ENCODE measurements around the gene CILP2. TPM values are rescaled to one million over a fixed set of nuclear protein-coding genes. Genes with fewer than 3 reads are reported as not detected.

Gene CILP2
- total and polyA plus RNA-seq, 2 of the 8 experiments (the other 6 are each of a cell fraction or from before 2014, with no cell fraction given) = 4.4 to 5.8 TPM

DNA sequence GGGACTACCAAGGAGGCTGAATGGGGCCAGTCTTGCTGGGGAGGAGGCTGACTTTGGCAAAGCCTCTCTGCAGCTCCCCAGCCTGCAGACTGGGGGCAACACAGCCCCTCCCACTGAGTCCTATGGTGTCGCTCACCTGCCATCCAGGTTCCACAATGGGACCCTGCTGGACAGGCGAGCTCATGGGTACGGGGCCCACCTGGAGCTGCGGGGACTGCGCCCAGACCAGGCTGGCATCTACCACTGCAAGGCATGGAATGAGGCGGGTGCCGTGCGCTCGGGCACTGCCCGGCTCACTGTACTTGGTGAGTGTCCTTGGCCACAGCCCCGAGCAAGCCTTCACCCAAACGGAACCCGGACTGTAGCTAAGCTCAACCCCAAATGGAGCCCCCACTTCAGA lies 5.0 kb downstream of the CILP2 start (continued):
- TF ChIP-seq PHF8 (conservative IDR thresholded peaks at IDR 0.05; ENCODE audit: low read depth, low read length) (no peak), MAFK (IDR thresholded peaks at IDR 0.05; ENCODE audit: low read depth, low read length) (no peak), EGR1 (IDR thresholded peaks at IDR 0.05; ENCODE audit: borderline replicate concordance, low read depth, low read length) (no peak), POLR2A (IDR thresholded peaks at IDR 0.05; ENCODE audit: control extremely low read depth in 1 of 2, low read depth in 2 of 2, low read length in 2 of 2) (no peak)
- TF ChIP-seq, protein P1, sequence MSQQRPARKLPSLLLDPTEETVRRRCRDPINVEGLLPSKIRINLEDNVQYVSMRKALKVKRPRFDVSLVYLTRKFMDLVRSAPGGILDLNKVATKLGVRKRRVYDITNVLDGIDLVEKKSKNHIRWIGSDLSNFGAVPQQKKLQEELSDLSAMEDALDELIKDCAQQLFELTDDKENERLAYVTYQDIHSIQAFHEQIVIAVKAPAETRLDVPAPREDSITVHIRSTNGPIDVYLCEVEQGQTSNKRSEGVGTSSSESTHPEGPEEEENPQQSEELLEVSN (IDR thresholded peaks at IDR 0.05) = no peak

Measured in H1 (cell line).